ENCODE measurements around the gene RAC3.

RAC3 gene

DNA sequence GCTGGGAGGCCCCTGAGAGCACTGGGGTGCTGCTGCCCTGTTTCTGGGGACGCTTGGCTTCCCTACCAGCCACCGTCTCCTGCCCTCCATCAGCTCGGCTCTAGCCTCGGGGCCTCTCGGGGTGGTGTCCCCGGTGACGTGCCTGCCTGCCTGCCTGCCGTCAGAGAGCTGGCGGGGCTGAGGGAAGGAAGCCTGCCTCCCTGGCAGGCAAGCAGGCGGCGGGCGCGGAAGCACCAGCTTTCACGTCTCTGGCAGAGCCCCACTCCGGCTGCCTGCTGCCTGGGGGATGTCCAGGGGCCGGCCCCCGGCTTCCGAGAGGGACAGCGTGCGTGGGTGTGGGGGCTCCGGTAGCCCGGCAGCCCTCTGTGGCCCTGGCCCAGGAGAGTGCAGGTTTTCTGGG lies 18.1 kb upstream of the RAC3 start:
- Histone ChIP-seq H3K27ac (ENCODE audit: low read depth, low read length) (no peak overlapping the region), H3K9me3 (ENCODE audit: control insufficient read depth in 1 of 2, low read length in 2 of 2) (no peaks in the 10 kb centered on the region), H3K4me3 (ENCODE audit: low read depth in 1 of 2, low read length in 2 of 2) (no peak overlapping the region), H3K9ac (ENCODE audit: low read depth in 1 of 2, low read length in 2 of 2) (no peak overlapping the region), H3K27me3 (ENCODE audit: control insufficient read depth in 1 of 2, insufficient read depth in 2 of 2, low read length in 2 of 2) (no peaks in the 10 kb centered on the region), H3K36me3 (ENCODE audit: control insufficient read depth in 1 of 2, insufficient read depth in 2 of 2, low read length in 2 of 2) (peaks cover 0 to 2% of the 10 kb centered on the region in 2 donors), H3K4me1 (ENCODE audit: control insufficient read depth in 1 of 2, insufficient read depth in 2 of 2, low read length in 2 of 2) (no peaks in the 10 kb centered on the region)

DNA sequence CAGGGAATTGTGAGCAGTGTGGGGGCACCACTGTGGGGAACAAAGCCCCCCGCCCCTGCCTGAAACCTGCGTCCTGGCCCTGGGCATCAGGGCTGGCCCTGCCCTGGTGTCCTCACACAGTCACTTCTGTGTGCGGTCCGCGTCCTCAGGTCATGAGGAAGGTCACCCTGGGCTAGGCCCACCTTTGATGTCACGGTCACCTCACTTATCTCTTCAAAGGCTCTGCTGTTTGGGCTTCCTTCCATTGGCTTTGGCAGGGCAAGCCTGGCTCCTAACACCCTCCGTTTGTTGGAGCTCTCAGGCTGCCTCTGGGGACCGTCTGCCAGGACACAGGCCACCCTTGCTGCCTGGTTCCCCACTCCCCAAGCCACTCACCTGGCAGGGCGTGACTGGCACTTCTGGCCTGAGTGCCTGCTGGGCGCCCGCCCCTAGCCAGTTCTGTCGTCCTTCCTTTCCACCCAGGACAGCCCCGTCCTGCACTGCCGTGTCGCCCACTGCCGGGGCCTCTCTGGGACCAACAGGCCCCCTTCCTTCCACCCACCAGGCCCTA lies 17.6 kb upstream of the RAC3 start:
- Histone ChIP-seq H3K27ac (ENCODE audit: low read depth, low read length) (no peak overlapping the region), H3K36me3 (ENCODE audit: control insufficient read depth in 1 of 2, insufficient read depth in 2 of 2, low read length in 2 of 2) (peaks cover 4 to 7% of the 10 kb centered on the region in 2 donors), H3K27me3 (ENCODE audit: control insufficient read depth in 1 of 2, insufficient read depth in 2 of 2, low read length in 2 of 2) (no peaks in the 10 kb centered on the region), H3K4me3 (ENCODE audit: low read depth in 1 of 2, low read length in 2 of 2) (no peak overlapping the region), H3K9ac (ENCODE audit: low read depth in 1 of 2, low read length in 2 of 2) (no peak overlapping the region), H3K9me3 (ENCODE audit: control insufficient read depth in 1 of 2, low read length in 2 of 2) (no peaks in the 10 kb centered on the region), H3K4me1 (ENCODE audit: control insufficient read depth in 1 of 2, insufficient read depth in 2 of 2, low read length in 2 of 2) (no peaks in the 10 kb centered on the region)

DNA sequence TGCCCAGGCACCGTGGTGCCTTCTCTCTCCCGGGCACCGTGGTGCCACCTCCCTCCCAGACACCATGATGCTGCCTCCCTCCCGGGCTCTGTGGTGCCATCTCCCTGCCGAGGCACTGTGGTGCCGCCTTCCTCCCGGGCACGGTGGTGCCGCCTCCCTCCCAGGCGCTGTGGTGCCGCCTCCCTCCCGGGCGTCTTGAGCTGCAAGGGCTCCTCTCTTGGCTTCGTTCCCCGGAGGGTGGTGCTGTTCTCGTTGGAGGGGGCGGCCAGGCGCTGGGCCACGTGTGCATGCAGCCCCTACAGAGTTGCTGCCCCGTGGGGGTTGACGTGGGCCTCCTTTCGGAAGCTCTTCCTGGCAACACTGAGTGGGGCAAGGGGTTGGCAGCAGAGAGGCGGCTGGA lies 17.0 kb upstream of the RAC3 start:
- no peak overlapping the region for H3K27ac ChIP-seq (ENCODE audit: low read depth, low read length)
- no peak overlapping the region for H3K9ac ChIP-seq (ENCODE audit: low read depth in 1 of 2, low read length in 2 of 2)
- no peaks in the 10 kb centered on the region for H3K27me3 ChIP-seq (ENCODE audit: control insufficient read depth in 1 of 2, insufficient read depth in 2 of 2, low read length in 2 of 2)
- H3K9me3 ChIP-seq (ENCODE audit: control insufficient read depth in 1 of 2, low read length in 2 of 2), result no peaks in the 10 kb centered on the region
- no peak overlapping the region for H3K4me3 ChIP-seq (ENCODE audit: low read depth in 1 of 2, low read length in 2 of 2)
- H3K4me1 ChIP-seq (ENCODE audit: control insufficient read depth in 1 of 2, insufficient read depth in 2 of 2, low read length in 2 of 2), result peaks cover 0 to 1% of the 10 kb centered on the region in 2 donors
- H3K36me3 ChIP-seq (ENCODE audit: control insufficient read depth in 1 of 2, insufficient read depth in 2 of 2, low read length in 2 of 2), result peaks cover 4 to 7% of the 10 kb centered on the region in 2 donors

DNA sequence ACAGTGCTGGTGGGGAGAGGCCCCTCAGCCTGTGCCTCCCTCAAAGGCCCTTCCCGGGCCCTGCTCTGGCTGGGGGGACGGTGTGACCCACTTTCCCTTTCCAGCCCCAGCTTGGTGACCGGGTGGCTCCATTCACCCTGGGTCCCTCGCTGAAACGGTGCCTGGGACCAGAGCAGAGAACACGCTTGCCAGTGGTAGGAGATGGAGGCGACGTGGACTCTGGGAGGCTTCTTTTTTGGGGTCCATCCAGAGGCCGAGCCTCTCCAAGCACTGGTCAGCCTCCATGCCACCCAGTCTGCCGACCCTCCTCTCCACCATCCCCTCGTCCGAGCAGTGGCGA lies 16.5 kb upstream of the RAC3 start:
- Histone ChIP-seq H3K4me3 (ENCODE audit: low read depth in 1 of 2, low read length in 2 of 2) (no peak overlapping the region), H3K9ac (ENCODE audit: low read depth in 1 of 2, low read length in 2 of 2) (no peak overlapping the region), H3K9me3 (ENCODE audit: control insufficient read depth in 1 of 2, low read length in 2 of 2) (no peaks in the 10 kb centered on the region), H3K27me3 (ENCODE audit: control insufficient read depth in 1 of 2, insufficient read depth in 2 of 2, low read length in 2 of 2) (no peaks in the 10 kb centered on the region), H3K27ac (ENCODE audit: low read depth, low read length) (no peak overlapping the region), H3K36me3 (ENCODE audit: control insufficient read depth in 1 of 2, insufficient read depth in 2 of 2, low read length in 2 of 2) (peaks cover 4 to 7% of the 10 kb centered on the region in 2 donors), H3K4me1 (ENCODE audit: control insufficient read depth in 1 of 2, insufficient read depth in 2 of 2, low read length in 2 of 2) (peaks cover under 1 to 5% of the 10 kb centered on the region in 2 donors)

DNA sequence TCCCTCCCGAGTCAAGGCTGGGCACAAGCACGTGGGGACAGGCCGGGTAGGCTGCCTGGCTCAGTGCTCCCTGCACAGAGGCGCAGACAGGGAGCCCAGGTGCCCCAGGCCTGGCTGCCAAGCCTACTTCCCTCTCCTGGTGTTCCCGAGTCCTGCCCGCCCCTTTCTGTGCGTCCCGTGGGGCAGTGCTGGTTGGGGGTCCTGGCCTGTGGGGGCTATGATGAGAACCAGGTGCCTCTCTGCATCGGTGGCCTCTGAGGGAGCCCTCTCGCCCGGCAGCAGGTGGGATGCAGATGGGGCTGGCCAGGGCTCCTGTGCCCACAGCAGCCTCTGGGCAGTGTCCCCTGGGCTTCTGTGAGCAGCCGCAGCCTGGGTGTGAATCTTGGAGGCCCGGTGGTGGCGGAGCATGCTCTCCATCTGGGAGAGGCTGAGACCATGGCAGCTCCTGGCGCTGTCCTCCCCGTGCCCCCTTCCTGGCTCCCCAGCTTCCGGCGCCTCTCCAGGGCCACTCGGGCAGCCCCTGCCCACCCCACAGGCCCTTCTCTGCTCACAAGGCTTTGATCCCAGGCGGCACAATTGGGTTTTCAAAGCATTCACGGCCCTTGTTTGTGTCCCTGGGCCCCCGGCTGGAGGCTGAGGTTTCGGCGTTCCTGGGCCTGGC lies 16.0 kb upstream of the RAC3 start:
- Histone ChIP-seq H3K9me3 (ENCODE audit: control insufficient read depth in 1 of 2, low read length in 2 of 2) (no peaks in the 10 kb centered on the region), H3K27me3 (ENCODE audit: control insufficient read depth in 1 of 2, insufficient read depth in 2 of 2, low read length in 2 of 2) (no peaks in the 10 kb centered on the region), H3K9ac (ENCODE audit: low read depth in 1 of 2, low read length in 2 of 2) (no peak overlapping the region), H3K4me1 (ENCODE audit: control insufficient read depth in 1 of 2, insufficient read depth in 2 of 2, low read length in 2 of 2) (peaks cover 6 to 10% of the 10 kb centered on the region in 2 donors), H3K27ac (ENCODE audit: low read depth, low read length) (no peak overlapping the region), H3K4me3 (ENCODE audit: low read depth in 1 of 2, low read length in 2 of 2) (no peak overlapping the region), H3K36me3 (ENCODE audit: control insufficient read depth in 1 of 2, insufficient read depth in 2 of 2, low read length in 2 of 2) (peaks cover 4 to 7% of the 10 kb centered on the region in 2 donors)

DNA sequence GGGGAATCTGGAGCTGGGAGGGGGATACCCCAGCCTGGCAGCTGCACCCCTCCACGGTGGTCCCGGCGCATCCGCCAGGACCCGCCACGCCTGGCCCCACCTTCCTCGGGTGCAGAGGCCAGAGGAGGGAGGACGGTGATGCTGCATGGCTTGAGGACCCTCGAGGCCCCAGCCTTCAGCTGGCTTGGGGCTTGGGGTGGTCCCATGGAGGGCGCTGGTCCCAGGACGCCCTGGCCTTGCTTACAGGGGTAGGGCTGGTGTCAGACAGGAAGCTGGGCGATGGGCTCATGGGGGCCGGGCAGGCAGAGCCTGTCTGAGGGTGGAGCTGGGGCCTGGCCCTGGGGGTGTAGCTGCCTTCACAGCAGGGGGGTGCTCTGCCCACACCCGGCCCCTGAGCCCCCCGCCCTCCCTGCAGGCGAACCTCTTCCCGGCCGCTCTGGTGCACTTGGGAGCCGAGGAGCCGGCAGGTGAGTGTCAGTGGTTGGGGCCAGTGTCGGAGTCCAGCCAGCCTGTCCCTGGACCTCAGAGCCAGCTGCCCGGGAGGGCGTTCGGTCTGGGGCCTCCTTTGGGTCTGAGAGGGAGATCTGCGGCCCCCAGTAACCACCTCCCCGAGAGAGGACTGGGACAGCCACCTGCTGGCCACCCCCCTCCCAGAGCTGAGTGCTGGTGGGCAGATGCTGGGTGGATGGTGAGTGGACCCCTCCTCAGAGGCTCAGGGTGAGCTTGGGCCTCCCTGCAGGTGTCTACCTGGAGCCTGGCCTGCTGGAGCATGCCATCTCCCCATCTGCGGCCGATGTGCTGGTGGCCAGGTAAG lies 15.2 kb upstream of the RAC3 start:
- no peak overlapping the region for H3K4me3 ChIP-seq (ENCODE audit: low read depth in 1 of 2, low read length in 2 of 2)
- no peaks in the 10 kb centered on the region for H3K27me3 ChIP-seq (ENCODE audit: control insufficient read depth in 1 of 2, insufficient read depth in 2 of 2, low read length in 2 of 2)
- peaks cover 7 to 18% of the 10 kb centered on the region in 2 donors for H3K4me1 ChIP-seq (ENCODE audit: control insufficient read depth in 1 of 2, insufficient read depth in 2 of 2, low read length in 2 of 2)
- no peak overlapping the region for H3K27ac ChIP-seq (ENCODE audit: low read depth, low read length)
- H3K36me3 ChIP-seq (ENCODE audit: control insufficient read depth in 1 of 2, insufficient read depth in 2 of 2, low read length in 2 of 2), result peaks cover 4 to 7% of the 10 kb centered on the region in 2 donors
- H3K9ac ChIP-seq (ENCODE audit: low read depth in 1 of 2, low read length in 2 of 2), result no peak overlapping the region
- H3K9me3 ChIP-seq (ENCODE audit: control insufficient read depth in 1 of 2, low read length in 2 of 2), result no peaks in the 10 kb centered on the region

DNA sequence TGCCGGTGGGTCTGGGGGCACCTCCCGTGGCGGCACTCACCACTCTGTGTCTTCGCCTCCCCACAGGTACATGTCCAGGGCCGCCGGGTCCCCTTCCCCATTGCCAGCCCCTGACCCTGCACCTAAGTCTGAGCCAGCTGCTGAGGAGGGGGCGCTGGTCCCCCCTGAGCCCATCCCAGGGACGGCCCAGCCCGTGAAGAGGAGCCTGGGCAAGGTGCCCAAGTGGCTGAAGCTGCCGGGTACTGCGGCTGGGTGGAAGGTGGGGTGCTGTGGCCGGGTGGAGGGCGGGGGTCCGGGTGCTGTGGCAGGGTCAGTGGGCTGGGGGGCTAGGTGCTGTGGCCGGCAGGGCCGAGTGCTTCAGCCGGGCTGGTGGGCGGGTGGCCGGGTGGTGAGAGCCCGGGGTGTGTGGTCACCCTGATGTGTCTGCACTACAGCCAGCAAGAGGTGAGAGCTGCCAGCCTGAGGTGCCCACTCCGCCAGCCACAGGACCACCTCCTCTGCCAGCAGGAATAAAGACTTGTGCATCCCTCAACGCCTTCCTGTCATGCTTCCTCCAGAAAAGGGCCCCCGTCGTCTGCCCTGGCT lies 14.5 kb upstream of the RAC3 start:
- no peak overlapping the region for H3K27ac ChIP-seq (ENCODE audit: low read depth, low read length)
- H3K4me1 ChIP-seq (ENCODE audit: control insufficient read depth in 1 of 2, insufficient read depth in 2 of 2, low read length in 2 of 2), result peaks cover 13 to 25% of the 10 kb centered on the region in 2 donors
- H3K27me3 ChIP-seq (ENCODE audit: control insufficient read depth in 1 of 2, insufficient read depth in 2 of 2, low read length in 2 of 2), result no peaks in the 10 kb centered on the region
- H3K9me3 ChIP-seq (ENCODE audit: control insufficient read depth in 1 of 2, low read length in 2 of 2), result no peaks in the 10 kb centered on the region
- H3K36me3 ChIP-seq (ENCODE audit: control insufficient read depth in 1 of 2, insufficient read depth in 2 of 2, low read length in 2 of 2), result peaks cover 4 to 7% of the 10 kb centered on the region in 2 donors
- no peak overlapping the region for H3K9ac ChIP-seq (ENCODE audit: low read depth in 1 of 2, low read length in 2 of 2)
- no peak overlapping the region for H3K4me3 ChIP-seq (ENCODE audit: low read depth in 1 of 2, low read length in 2 of 2)

DNA sequence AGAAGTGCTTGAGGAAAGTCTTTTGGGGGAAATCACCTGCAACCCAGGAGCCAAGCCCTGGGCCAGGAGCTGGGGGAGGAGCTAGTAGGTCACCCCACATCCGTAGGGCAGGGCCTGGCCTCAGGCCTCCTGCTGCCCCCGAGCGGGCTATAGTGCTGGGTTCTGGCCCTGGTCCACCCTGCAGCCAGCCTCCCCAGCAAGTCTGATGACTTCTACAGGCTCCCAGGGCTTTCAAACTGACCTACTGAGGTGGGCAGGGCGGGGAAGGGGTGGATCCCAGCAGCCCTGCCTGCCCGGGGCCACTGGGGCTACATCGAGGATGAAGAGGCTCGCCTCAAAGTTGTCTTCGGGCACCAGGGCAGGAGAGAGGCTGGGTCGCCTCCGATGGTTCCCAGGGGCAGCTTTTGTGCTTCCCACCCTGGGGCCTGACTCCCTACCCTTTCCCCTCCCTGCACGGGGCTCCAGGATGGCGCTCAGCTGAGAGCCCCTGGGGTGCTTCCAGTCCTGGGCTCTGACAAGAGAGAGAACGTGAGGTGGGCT lies 13.8 kb upstream of the RAC3 start:
- Histone ChIP-seq H3K27ac (ENCODE audit: low read depth, low read length) (no peak overlapping the region), H3K36me3 (ENCODE audit: control insufficient read depth in 1 of 2, insufficient read depth in 2 of 2, low read length in 2 of 2) (peaks cover 4 to 7% of the 10 kb centered on the region in 2 donors), H3K9me3 (ENCODE audit: control insufficient read depth in 1 of 2, low read length in 2 of 2) (no peaks in the 10 kb centered on the region), H3K27me3 (ENCODE audit: control insufficient read depth in 1 of 2, insufficient read depth in 2 of 2, low read length in 2 of 2) (no peaks in the 10 kb centered on the region), H3K4me1 (ENCODE audit: control insufficient read depth in 1 of 2, insufficient read depth in 2 of 2, low read length in 2 of 2) (peaks cover 16 to 28% of the 10 kb centered on the region in 2 donors), H3K9ac (ENCODE audit: low read depth in 1 of 2, low read length in 2 of 2) (no peak overlapping the region), H3K4me3 (ENCODE audit: low read depth in 1 of 2, low read length in 2 of 2) (no peak overlapping the region)

DNA sequence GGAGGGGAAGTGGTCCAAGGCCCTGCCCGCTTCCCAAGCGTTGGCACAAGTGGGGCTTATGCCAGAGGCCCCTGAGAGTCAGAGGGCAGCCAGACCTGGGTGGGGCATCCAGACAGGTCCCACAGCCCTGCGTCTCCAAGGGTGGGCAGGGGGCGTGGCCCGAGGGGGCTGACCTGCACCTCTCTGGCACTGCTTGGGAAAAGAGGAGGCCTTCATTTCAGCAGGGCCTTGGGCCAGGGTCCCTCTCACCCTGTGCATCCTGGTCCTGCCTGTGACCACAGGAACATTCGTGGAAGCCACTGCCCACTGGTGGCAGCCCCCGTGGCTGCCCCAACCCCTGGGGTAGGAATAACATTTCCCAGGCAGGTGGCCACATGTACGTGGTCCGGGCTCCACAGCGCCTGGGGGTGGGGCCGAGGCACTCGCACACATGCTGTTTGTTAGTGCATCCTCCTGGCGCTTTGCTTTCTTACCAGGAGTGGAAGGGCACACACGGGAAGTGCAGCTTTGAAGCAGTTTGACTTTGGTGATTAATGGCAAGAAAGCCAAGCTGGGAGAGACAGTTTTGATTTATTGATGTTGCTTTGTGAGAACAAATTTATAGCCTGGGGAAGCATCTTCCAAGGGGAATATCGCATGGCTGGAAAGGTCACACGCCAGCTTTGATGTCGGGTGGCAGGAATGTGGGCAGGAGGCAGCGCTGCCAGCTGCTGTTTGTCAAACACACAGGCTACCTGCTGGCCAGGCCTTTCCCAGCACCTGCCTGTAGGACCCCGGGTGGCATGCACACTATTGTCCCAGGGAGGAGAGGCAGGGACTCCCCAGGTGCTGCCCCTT lies 13.1 kb upstream of the RAC3 start:
- no peak overlapping the region for H3K4me3 ChIP-seq (ENCODE audit: low read depth in 1 of 2, low read length in 2 of 2)
- no peaks in the 10 kb centered on the region for H3K9me3 ChIP-seq (ENCODE audit: control insufficient read depth in 1 of 2, low read length in 2 of 2)
- no peaks in the 10 kb centered on the region for H3K27me3 ChIP-seq (ENCODE audit: control insufficient read depth in 1 of 2, insufficient read depth in 2 of 2, low read length in 2 of 2)
- no peak overlapping the region for H3K27ac ChIP-seq (ENCODE audit: low read depth, low read length)
- H3K9ac ChIP-seq (ENCODE audit: low read depth in 1 of 2, low read length in 2 of 2), result no peak overlapping the region
- H3K4me1 ChIP-seq (ENCODE audit: control insufficient read depth in 1 of 2, insufficient read depth in 2 of 2, low read length in 2 of 2), result peaks cover 16 to 28% of the 10 kb centered on the region in 2 donors
- H3K36me3 ChIP-seq (ENCODE audit: control insufficient read depth in 1 of 2, insufficient read depth in 2 of 2, low read length in 2 of 2), result peaks cover 4 to 7% of the 10 kb centered on the region in 2 donors
